Prostate gland (tissue), 2 donors: ENCODE results near the gene PSIP1.

Experiments used
- POLR2AphosphoS5 ChIP-seq: sonication (generic); formaldehyde crosslinking; IDR thresholded peaks from one replicate; pipeline ENCODE4 v1.6.1; 2017; ENCODE audit warnings: antibody characterized with exemption
- TF ChIP-seq, protein P1 (sequence below), 4 experiments: fragments of 200-600 bp in 2 of 4; fragments of 450-650 bp in 2 of 4; sonication (generic) in 2 of 4; IDR thresholded peaks; 1 replicate in 3 of 4; 2 replicates in 1 of 4; pipeline ENCODE4 v1.5.1; 2016 to 2019; ENCODE audit warnings: antibody characterized with exemption in 4 of 4, mild to moderate bottlenecking in 2 of 4, moderate library complexity in 2 of 4

GRCh38 chr9:15461601-15462000 lies 49.2 kb downstream of the PSIP1 start:
- no peak for TF ChIP-seq POLR2AphosphoS5
- TF ChIP-seq, protein P1, sequence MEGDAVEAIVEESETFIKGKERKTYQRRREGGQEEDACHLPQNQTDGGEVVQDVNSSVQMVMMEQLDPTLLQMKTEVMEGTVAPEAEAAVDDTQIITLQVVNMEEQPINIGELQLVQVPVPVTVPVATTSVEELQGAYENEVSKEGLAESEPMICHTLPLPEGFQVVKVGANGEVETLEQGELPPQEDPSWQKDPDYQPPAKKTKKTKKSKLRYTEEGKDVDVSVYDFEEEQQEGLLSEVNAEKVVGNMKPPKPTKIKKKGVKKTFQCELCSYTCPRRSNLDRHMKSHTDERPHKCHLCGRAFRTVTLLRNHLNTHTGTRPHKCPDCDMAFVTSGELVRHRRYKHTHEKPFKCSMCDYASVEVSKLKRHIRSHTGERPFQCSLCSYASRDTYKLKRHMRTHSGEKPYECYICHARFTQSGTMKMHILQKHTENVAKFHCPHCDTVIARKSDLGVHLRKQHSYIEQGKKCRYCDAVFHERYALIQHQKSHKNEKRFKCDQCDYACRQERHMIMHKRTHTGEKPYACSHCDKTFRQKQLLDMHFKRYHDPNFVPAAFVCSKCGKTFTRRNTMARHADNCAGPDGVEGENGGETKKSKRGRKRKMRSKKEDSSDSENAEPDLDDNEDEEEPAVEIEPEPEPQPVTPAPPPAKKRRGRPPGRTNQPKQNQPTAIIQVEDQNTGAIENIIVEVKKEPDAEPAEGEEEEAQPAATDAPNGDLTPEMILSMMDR (IDR thresholded peaks at IDR 0.05) = no peak
